Embryonic facial prominence (tissue), 1 donor: ENCODE data around the gene METTL16.

Source experiments
- DNase-seq: peaks from one replicate; pipeline ENCODE4 v3.0.0-alpha.2; 2016; ENCODE audit errors: extremely low spot score

The METTL16 gene

DNA sequence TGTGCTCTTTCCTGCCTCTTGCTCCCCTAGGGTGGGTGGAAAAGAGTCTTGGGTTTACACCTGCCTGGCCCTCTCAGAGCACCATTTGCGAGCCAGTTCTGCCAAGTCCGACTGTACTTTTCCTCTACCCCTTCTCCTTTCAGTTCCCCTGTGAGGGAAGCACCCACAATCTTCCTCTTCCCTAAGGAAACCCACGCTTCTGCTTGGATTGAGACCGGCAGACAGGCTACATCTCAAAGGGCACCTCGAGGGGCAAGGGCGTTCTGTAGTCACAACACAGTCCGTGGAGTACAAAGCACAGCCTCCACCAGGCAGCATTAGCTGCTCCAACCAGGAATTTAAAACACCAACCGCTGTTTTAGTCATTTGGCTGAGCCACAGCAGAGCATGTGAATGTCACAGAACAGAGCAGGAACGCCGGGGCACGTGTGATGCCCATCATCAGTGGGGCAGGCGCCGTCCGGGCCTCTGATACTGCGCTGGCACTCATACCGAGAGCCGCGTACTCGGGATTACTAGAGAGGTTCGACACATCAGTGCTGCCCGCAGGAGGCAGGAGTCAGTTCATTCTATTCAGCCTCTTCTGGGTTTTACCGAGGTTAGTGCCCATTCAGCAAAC, 97.1 kb downstream of the METTL16 start:
- DNase-seq, result no peak

DNA sequence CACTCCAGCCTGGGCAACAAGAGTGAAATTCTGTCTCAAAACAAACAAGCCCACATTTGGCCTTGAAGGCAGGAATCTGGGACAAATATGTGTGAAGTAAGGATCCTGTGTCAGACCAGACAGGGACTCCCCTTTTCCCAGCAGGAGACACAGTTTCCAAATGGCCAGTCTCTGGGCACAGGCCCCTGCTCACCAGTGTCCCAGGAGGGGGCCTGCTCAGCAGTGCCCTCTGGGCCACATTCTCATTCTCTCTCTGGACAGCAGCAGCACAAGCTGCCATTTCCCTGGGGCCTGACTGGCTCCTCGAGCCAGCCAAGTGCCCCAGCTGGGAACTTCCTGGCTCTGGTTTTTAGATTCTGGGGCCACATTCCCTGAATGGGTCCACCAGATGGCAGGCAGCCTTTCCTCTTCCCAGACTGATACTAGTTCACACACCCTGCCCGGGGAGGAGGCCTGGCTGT, 99.1 kb downstream of the METTL16 start:
- peak; percentile 4 for DNase-seq

DNA sequence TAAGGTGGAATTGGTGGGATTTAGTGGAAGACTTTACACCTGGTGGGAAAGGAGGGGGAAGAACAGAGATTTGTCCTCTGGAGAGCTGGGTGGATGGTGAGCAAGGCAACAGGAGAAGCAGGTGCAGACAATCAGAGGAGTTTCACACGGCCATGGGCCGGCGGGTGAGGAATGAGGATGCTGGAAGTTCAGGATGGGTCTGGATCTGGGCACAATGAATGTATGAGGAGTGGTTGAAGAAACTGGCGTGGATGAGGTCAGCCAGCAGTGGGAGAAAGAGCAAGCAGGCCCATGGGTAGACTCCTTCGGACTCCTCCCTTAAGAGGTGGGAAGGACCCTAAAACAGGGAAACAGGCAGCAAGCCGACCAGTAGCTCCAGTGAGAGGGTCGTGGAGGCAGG, 100.7 kb downstream of the METTL16 start:
- DNase-seq, result no peak

DNA sequence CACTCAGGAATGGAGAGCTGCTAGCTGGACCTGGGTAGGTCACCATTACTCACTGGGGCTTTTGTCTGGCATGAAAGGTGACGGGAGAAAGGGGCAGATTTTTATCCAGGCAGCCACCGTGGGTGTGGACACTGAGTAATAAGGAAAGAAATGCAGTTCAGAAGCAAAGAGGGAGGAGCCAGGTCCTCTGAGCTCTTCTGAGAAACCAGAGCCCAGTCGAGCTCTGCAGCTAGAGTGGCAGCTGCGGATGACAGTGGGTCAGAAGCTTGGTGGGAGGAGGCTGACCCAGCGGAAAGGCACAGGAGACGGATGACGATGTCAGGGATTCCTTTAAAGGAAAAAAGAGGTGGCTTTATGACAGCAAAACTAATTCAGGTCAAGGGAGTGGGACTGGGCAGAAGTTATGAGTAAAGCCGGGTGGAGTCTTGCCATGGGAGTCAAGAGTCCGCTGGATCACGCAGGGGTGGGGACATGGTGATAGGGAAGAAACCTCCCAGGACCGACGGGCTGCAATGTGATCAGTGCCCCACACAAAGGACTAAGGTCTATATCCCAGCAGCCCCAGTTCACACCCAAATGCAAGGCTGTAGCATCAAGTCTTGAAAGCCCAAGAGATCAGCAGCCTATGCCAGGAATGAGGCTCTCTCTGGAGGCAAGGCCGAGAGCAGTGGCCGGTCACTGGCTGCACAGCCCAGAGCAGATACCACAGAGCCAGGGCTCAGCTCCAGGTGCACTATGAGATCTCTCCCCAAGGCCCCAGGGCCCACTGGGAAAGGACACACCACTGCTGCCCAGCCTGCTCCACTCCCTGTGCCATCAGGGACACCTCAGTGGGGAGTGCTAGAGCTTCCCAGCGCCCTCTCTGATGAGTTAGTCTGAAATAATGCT, 104.5 kb downstream of the METTL16 start:
- DNase-seq, result no peak

DNA sequence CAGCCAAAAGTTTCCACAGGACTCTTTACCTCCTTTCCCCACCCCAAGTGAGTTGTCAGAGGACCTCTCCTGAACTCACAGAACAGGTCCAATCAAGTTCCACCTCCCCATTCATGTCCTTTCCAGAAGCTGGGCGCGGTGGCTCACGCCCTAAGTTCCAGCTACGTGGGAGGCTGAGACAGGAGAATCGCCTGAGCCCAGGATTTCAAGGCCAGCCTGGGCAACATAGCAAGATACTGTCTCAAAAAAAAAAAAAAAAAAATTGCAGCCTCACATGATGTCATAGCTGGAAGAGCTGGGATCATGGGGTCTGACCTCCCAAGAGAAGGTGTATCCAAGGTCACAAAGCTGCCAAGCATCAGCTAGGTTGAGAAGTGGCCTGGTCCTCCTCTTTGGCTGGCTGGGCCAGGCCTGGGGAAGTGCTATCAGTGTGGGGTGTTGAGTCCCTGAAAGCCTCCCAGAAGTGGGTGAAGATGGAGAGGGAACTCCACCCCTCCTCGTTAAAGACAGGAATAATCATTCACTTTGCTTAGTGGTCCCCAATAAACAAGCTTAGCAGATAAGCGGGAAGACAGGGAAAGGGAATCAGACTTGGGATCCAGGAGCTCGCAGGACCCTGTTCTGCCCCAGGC, 105.3 kb downstream of the METTL16 start:
- no peak for DNase-seq

DNA sequence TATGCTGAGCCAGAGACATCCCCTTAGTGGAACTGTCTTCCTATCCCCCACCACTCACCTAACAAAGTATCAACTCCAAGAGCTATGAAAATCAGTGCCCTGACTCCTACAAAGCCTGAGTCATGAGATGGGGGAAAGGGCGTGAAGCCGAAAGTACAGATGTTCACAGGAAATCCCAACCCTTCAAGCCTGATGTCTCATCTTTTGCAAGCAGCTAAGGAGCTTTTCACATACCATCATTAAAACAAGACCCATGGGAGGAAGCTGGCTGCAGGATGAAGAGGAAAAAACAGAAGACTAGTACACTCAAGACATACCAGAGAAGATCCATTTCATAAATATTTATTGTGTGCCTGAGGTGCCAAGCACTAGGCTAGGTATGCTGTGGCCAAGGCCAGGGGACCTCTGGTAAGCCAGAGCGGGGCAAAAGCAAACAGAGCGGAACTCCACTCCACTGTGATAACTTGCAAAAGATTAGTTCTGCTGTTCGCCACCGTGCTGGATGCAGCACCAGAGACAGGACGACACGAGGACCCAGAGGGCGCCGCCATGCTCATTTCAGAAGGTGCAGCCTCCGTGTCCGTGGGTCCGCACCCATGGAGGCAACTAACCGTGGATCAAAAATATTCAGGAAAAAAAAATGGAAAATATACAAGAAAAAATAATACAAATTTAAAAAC, 106.3 kb downstream of the METTL16 start:
- DNase-seq, result no peak

DNA sequence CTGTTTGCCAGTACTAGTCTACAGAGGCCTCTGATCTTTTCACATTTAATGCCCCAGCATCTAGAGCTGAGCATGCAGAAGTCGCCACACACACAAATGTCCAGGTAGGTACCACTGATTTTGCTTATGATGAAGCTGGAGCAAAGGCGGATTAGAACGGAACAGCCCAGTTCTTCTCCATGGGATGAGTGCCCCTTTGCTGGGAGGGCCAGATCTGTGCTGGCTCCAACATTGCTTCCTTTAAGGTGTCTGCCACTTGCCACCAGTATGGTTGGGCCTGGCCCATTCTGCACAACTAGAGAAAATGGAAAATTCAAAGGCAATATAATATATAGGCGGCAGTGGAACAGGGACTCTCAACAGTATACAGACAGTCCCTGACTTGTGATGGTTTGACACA, 108.6 kb downstream of the METTL16 start:
- no peak for DNase-seq

DNA sequence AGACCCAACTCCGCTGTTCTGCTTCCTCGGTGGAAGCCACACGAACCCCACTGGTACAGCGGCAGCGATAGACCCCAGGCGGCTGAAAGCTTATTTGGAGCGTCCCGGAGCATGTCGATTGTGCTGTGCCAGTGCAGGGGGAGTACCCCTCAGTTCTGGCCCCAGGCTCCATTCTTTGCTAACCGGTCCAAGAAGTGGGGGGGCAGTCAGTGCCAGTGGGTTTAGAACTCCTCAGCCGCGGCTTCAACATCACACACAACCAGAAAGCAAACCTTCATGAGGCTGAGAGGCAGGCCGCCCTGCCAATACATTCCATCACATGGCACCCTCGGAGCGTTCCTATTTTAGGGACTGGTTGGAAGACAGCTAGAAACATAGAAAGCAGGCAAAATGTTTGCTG, 109.1 kb downstream of the METTL16 start:
- DNase-seq, result no peak

DNA sequence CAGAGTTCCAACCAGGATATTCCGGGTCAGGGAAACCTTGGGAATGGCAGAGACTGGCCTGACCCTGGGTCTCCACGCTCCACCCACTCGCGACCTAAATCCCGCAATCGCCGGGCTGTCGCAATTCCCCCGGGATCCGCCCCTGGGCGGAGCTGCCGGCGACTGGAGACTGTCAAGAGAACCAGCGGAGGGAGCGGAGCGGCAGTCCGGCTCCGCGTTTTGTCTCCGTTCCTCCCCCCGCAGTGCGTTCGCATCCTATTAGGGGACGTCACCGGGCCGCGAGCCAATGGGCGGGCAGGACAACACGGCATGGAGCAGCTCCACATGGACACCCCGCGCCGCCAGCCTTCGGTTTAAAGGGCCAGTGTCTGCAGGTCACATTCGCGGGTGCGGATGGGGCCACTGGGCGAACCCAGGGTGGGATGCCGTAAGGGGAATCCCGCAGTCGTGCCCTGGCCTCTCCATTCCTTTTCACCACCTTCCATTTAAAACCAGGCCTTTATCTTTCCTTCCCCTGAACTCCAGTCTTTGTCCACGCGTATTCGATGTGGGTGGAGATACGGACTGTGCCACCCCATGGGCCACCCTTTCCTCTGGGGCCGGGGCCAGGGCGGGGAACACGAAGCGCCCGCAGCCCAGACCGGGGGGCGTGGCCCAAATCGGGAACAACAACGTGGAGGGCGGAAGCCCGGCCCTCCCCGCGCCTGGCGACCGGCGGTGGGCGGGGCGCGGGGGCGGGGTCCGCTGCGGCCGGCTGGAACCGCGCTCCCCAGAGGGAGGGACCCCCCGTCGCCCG, 110.1 kb downstream of the METTL16 start:
- DNase-seq, result peak; percentile 97

DNA sequence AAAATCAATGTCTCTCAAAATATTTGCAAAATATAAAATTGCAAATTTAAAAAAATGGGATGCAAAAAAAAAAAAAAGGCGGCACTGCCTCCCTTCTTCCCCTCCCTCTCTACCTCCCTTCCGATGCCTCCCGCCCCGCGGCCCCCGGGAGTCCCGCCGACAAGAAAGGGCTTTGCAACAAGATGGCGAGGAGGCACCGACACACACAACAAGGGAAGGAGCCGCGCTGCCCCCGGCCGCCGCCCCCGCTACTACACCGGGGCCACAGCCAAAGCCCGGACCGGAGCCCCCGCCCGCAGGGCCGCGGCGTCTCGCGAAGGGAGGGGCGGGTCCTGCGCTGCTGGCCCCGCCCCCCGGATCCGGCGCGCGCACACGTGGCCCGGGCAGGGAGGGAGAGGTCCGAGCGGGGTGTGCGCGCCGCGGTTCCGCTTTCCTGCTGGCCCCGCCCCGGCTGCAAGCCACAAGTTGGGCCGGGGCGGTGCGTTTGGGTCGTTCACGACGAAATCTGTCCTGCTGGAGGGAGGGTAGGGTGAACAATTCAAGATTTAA, 110.7 kb downstream of the METTL16 start, which contains the start of gene MNT:
TSS of gene MNT (minus strand) at position 184 of the 549 bp plus-strand sequence. CDS start 348 bp downstream, outside the sequence.
- DNase-seq, result peak; percentile 90

DNA sequence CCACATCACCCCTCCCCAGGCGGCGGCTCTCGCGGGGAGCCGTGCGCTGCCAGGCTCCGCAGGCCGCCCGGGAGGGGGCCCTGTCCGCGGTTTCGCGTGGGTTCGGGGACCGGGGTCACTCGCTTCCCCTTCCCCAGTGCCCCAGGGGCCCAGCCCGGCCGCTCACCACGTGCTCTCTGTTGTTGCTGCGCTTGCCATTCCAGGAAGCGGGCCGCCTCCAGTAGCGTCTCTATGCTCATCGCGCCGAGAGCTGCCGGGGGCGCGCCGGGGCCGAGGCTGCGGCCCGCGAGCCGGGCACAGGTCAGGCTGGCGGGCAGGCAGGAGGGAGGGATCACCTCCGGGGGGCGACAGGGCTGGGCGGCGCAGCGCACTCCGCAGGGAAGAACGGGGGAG, 111.2 kb downstream of the METTL16 start:
- DNase-seq, result no peak

DNA sequence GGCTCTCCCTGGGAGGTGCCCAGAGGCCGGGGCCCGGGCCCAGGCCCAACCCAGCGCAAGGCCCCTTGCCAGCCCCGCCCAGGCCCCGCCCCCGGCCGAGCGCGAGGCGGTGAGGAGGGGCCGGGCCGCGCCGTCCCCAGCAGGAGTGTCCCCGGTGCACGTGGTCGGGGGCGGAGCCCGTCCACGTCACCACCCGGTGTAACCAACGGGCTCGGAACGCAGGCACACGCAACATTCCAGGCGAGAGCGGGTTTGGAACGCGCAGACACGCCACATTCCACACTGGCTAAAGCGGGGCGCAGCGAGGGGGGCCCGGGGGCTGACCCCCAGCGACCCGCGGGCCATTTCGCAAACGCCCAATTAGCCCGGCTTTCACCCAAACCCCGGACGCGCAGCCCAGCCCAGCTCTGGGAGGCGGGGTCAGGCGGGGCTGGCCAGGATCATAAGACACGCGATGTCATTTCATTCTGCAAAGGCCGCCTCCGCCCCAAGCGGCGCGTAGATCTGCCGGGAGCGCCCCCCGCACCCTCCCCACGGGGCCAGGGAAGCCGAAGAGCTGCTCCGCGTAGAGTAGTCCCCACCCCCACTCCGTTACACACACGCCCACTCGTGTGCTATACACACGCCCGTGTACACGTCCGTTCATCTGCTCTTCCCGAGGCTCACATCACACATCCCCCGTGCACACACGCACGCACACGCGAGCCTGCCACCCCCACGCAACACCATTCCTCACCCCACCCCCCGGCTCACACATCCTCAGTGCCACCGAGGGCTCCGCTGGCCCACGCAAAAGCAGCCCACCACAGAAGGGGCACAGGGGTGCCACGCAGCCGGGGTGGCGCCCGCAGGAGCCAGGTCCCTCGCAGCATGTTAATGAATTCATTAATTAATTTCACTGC, 111.9 kb downstream of the METTL16 start:
- DNase-seq, result peak; percentile 91

DNA sequence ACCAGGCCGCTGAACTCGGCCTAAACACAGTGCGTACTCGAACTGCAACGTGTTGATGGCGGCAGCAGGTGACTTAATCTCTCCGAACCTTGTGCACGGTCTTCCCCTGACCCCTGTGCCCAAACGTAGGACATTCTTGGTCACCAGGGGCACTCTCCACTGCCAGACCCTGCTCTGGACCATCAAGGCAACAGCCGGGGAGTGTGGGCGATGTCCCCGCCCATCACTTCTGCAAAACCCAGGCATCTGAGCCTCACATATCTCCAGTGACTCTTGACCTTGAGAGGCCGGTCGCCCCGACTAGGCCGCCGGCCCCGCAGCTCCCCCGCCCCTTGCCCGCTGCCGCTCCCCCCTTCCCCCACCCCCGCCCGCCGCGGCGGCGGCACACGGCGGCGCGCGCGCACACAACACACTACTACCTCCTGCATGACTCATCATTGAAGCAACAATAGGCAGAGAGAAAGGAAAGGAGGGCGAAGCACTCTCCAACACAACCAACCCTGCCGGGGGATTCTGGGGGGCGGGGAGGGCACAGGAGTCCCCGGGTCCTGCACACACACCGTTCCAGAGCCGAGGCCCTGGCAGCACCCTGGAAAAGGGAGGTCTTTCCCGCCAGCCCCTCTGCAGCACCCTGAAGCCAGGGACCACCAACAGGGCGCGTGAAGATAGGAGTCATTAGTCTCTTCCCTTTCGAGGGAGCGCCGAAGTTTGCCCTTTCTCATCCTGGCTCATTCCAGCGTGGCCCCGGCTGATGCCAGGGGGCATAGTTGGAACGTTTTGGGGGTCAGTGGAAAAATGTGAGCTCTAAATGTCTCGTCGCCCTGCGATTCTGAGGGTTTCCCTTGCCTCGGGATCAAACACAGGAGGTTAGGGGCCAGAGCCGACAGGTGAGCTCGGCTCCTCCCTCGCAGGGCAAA, 112.8 kb downstream of the METTL16 start:
- DNase-seq, result peak; percentile 63

DNA sequence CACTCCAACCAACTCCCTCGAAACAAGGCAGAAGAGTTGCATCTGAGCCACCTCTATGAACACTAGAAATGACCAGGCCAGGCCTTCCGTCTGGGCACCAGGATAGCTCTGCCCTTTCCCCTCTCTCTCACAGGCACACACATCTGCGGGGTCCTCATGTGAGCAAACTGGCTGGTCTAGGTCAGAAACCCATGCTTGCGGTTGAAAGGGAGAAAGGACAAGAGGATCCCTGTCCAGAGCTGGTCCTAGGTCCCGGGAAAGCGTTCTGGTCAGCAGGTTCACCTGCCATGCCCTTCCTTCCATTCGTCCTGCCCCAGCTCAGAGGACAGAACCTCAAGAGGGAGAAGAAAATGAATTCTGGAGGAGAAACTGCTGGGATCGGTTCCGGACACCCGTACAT, 113.5 kb downstream of the METTL16 start:
- no peak for DNase-seq

DNA sequence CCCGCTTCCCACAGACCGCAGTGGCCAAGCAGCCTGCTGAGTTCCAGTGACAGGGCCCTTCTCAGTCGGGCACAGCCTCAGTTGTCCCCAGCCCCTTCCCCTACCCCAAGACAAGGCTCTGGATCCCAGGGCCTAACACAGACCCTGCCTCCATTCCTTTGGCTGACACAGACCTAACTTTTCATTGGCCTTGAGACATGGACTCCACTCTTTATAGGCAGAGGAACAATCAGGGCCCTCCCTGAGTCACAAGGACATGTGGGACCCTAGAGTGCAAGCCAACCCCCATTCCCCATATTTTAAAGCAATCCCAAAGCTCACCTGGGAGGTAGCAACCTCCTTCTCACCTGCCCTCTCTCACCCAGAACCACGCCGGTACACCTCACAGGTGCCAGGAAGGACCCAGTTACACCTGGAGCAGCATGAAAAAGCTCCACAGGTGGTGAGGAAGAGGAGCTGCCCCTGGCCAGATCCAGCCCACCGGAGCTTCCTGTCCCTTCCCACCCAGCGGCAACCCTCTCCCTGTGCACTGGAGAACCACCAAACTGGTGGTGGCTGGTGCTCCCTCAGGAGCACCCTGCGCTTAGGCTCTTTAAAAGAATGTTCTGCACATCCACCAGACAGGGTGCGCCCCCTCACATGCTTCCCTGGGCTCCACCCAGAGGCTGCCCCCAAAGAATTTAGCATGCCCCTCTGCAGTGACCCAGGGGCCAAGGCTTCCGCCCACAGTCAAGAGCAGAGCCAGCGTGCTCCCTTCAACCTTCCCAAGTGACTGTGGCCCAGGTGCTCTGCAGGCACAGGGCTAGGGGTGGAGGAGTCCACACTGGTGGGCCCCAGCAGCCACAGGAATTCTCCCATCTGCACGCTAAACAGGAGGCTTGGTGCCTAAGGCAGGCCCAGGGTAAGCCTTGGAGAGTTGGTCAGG, 114.2 kb downstream of the METTL16 start:
- no peak for DNase-seq

DNA sequence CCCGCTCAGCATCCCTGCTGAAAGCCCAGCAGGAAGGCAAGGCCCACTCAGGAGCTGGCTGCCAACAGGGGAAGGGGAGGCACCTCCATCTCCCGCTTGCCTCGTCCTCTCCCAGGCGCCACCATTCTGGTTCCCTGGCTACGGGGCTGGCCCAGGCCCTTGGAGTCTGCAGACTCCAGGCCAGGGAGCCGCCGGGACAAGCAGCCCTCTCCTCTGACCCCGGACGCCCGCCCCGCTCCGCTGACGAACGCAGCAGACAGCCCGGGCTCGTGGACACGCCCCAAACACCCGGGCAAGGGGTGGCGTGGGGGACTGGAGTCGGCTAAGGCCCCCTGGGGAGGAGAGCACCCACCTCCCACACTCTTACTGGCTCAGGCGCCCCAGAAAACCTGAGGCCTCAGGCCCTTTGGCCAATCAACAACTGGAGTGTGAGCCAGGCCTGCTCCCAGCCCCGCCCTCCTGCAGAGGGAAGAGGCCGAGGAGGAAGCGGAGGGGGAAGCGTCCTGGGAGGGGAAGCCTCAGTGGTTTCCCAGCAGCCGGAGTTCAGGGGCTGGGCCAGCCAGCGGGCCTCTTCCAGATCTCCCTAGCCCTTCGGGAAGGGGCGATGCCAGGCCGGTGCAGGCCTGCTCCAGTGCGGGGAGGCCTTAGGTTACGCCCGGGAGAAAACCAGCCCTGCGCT, 115.0 kb downstream of the METTL16 start:
- peak; percentile 83 for DNase-seq

DNA sequence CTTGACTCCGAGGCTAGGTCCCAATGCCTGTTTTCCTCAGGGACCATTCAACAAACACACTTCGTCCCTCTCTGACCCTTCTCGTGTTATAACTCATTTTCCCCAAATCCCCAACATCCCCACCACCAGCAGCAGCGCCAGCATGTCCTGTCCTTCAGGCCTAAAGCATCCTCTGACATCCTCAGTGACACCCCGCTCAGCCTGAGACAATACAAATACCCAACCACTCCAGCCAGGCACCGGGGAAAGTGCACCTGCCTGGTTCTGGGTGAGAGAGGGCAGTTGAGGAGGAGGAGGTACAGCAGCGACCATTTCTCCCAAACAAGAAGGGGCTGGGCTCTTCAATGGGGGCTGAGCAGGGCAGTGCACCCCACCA, 115.5 kb downstream of the METTL16 start:
- DNase-seq, result no peak
